ENCODE measurements around the gene XYLT1.
"Not testable (repeated sequence)": the region's sequence is repeated elsewhere in the genome, so short reads cannot be mapped to it uniquely, and the experiment has no call there.

Gene XYLT1

GRCh38 chr16:17512636-17513220, 42.0 kb upstream of the XYLT1 start:
- DNase-seq (ENCODE audit: low read depth) = no peak
- no peak overlapping the region for H3K4me3 ChIP-seq (ENCODE audit: low read depth, low read length)
- no peak for TF ChIP-seq CTCF (IDR thresholded peaks at IDR 0.05; ENCODE audit: low read depth, low read length, missing control alignments)

GRCh38 chr16:17511340-17511739, 40.6 kb upstream of the XYLT1 start:
- TF ChIP-seq CTCF (IDR thresholded peaks at IDR 0.05; ENCODE audit: low read depth, low read length, missing control alignments) = no peak
- DNase-seq (ENCODE audit: low read depth) = no peak

DNA sequence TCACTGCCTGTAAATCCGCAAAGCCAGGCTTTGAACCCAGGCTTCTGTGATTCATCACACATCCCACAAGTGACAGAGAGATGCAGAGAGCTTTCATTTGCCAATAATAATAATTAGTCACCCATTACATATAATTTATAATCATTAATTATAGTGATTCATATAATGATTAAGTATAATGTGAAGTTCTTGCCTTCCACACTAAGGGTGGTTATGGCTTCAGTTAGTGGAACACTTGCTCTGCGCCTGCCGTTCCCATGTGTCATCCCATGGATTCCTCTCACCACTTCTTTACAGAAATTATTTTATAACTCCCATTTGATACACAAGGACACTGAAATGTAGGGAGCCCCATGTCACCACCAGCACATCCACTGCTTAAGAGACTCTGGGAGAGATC, 39.8 kb upstream of the XYLT1 start:
- no peak for TF ChIP-seq CTCF (IDR thresholded peaks at IDR 0.05; ENCODE audit: low read depth, low read length, missing control alignments)
- DNase-seq (ENCODE audit: low read depth) = no peak
- no peak overlapping the region for H3K4me3 ChIP-seq (ENCODE audit: low read depth, low read length)

More at GRCh38 chr16:17511340-17511739, 40.6 kb upstream of the XYLT1 start:
- no peak overlapping the region for H3K4me3 ChIP-seq (ENCODE audit: low read depth, low read length)

DNA sequence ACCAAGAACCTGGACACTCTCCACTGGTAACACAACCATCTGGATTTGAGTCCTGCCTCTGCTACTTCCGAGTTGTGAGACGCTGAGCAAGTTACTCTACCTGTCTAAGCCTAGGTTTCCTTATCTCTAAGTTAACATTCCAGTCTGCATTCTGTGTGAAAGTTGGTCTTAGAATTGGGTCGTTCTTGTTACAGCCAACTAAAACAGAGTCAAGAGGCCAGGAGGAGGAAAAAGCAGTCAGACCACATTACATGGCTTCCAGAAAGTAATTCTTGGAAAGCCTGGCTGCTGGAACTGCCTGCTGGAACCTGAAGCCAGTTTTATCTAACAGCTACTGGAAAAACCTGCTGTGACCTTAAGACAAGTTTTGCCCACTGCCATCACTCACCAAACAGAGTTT, 38.4 kb upstream of the XYLT1 start:
- no peak for TF ChIP-seq CTCF (IDR thresholded peaks at IDR 0.05; ENCODE audit: low read depth, low read length, missing control alignments)
- H3K4me3 ChIP-seq (ENCODE audit: low read depth, low read length) = no peak overlapping the region
- no peak for DNase-seq (ENCODE audit: low read depth)

DNA sequence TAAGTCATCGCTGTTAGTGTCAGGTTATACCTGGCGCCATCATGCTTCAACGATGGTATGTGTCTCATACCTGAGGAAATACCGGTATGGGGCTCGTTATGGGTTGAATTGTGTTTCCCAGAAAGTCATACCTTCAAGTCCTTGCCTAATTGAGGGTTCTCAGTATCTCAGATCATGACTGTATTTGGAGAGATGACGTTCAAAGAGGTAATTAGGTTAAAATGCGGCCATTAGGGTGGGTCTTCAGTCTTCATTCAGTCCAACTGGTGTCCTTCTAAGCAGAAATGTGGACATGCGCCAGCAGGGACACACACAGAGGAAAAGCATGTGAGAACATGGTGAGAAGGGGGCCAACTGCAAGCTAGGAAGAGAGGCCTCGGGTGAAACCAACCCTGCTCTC, 37.5 kb upstream of the XYLT1 start:
- TF ChIP-seq CTCF (IDR thresholded peaks at IDR 0.05; ENCODE audit: low read depth, low read length, missing control alignments) = no peak
- DNase-seq (ENCODE audit: low read depth) = no peak
- no peak overlapping the region for H3K4me3 ChIP-seq (ENCODE audit: low read depth, low read length)

- not testable (repeated sequence) for DNase-seq (ENCODE audit: low read depth); H3K4me3 ChIP-seq (ENCODE audit: low read depth, low read length)
Measured at GRCh38 chr16:17507516-17507915, 36.8 kb upstream of the XYLT1 start.

GRCh38 chr16:17505828-17506227, 35.1 kb upstream of the XYLT1 start:
- H3K4me3 ChIP-seq (ENCODE audit: low read depth, low read length); DNase-seq (ENCODE audit: low read depth): not testable (repeated sequence)

DNA sequence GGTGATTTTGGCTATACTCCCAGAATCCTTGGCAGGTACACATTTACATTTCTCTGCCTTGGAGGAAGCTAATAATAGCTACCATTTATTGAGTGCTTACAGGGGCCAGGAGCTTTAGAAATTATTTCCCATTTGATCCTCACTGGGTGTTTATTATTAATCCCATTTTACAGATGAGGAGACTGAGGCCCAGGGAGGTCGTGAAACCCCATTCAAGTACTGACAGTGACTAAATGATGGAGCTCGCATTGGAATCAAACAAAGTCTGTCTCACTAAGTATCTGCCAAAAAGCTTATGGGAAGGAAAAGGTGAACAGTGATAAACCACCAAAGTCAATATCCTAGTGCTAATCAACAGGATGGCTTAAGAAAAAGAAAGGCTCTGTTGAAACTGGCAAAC, 33.3 kb upstream of the XYLT1 start:
- no peak overlapping the region for H3K4me3 ChIP-seq (ENCODE audit: low read depth, low read length)
- TF ChIP-seq CTCF (IDR thresholded peaks at IDR 0.05; ENCODE audit: low read depth, low read length, missing control alignments) = no peak
- no peak for DNase-seq (ENCODE audit: low read depth)
